CD4-positive, alpha-beta T cell treated with Interleukin-4 for 4 hours (primary cell): Measurements from ENCODE around the gene INMT.

Experiments used
- DNase-seq: peaks from one replicate; pipeline ENCODE4 v3.0.0-alpha.2; 2020

The INMT gene

GRCh38 chr7:30790356-30790755 lies 38.4 kb downstream of the INMT start:
- no peak for DNase-seq

GRCh38 chr7:30791114-30791513 lies 39.2 kb downstream of the INMT start:
- no peak for DNase-seq

GRCh38 chr7:30795161-30795948 lies 43.4 kb downstream of the INMT start:
- no peak for DNase-seq

- DNase-seq = no peak
Measured at GRCh38 chr7:30796105-30796869, 44.4 kb downstream of the INMT start.

- DNase-seq = no peak
Measured at GRCh38 chr7:30797176-30798040, 45.5 kb downstream of the INMT start.

GRCh38 chr7:30799206-30799975 lies 47.5 kb downstream of the INMT start:
- DNase-seq = no peak

- no peak for DNase-seq
Measured at GRCh38 chr7:30799976-30800661, 48.2 kb downstream of the INMT start.

- DNase-seq = peak; percentile 35
Measured at GRCh38 chr7:30800785-30801252, 48.9 kb downstream of the INMT start.

- no peak for DNase-seq
Measured at GRCh38 chr7:30802812-30803211, 50.9 kb downstream of the INMT start.

GRCh38 chr7:30804078-30804661 lies 52.2 kb downstream of the INMT start:
- DNase-seq = no peak

GRCh38 chr7:30805081-30805691 lies 53.3 kb downstream of the INMT start:
- DNase-seq = no peak

- DNase-seq = no peak
Measured at GRCh38 chr7:30805931-30806330, 54.0 kb downstream of the INMT start.
